HG03039 (cell line): ENCODE results near the gene CEL.
"Not testable (repeated sequence)": the region's sequence is repeated elsewhere in the genome, so short reads cannot be mapped to it uniquely, and the experiment has no call there.

Source experiments
- ATAC-seq: cut with Tn5 transposase; IDR thresholded peaks from one replicate; pipeline ENCODE4 v1.9.1; 2021; ENCODE audit warnings: mild to moderate bottlenecking, moderate library complexity; ENCODE audit not compliant: unreplicated experiment

Gene CEL

GRCh38 chr9:133080786-133081779, 19.3 kb downstream of the CEL start:
- not testable (repeated sequence) for ATAC-seq

- ATAC-seq, result not testable (repeated sequence)
Observed at GRCh38 chr9:133081957-133082644, 20.3 kb downstream of the CEL start.

- not testable (repeated sequence) for ATAC-seq
Observed at GRCh38 chr9:133083688-133084087, 21.9 kb downstream of the CEL start.

- not testable (repeated sequence) for ATAC-seq
Observed at GRCh38 chr9:133086212-133086860, 24.6 kb downstream of the CEL start.

- no peak for ATAC-seq
Observed at GRCh38 chr9:133086894-133087293, 25.1 kb downstream of the CEL start.

- no peak for ATAC-seq
Observed at GRCh38 chr9:133087429-133088145, 25.8 kb downstream of the CEL start.

- no peak for ATAC-seq
Observed at GRCh38 chr9:133088146-133088750, 26.5 kb downstream of the CEL start.

- ATAC-seq, result no peak
Observed at GRCh38 chr9:133088756-133089155, 27.0 kb downstream of the CEL start.

- no peak for ATAC-seq
Observed at GRCh38 chr9:133089271-133089671, 27.5 kb downstream of the CEL start.

GRCh38 chr9:133090187-133090586, 28.4 kb downstream of the CEL start:
- ATAC-seq, result no peak

GRCh38 chr9:133090752-133091385, 29.1 kb downstream of the CEL start:
- ATAC-seq, result no peak

GRCh38 chr9:133094351-133094750, 32.6 kb downstream of the CEL start:
- not testable (repeated sequence) for ATAC-seq

- no peak for ATAC-seq
Observed at GRCh38 chr9:133094842-133095393, 33.1 kb downstream of the CEL start.

- no peak for ATAC-seq
Observed at GRCh38 chr9:133098104-133098754, 36.4 kb downstream of the CEL start.

- ATAC-seq, result no peak
Observed at GRCh38 chr9:133098871-133099270, 37.1 kb downstream of the CEL start.

GRCh38 chr9:133099726-133100505, 38.1 kb downstream of the CEL start:
- ATAC-seq, result no peak

GRCh38 chr9:133100506-133101355, 39.0 kb downstream of the CEL start:
- ATAC-seq, result no peak
